ENCODE data around the gene GLIS1. TPM values are rescaled to one million over a fixed set of nuclear protein-coding genes. Genes with fewer than 3 reads are reported as not detected.

Gene GLIS1
- total and polyA plus RNA-seq, 2 donors (not counting 3 experiments of a cell fraction or from before 2014, with no cell fraction given): not detected

- POLR2A ChIA-PET: no interaction called here
- TF ChIP-seq EZH2 (IDR thresholded peaks at IDR 0.05; ENCODE audit: borderline replicate concordance, low read depth, low read length, severe bottlenecking) (no peak), MYC (IDR thresholded peaks at IDR 0.05; ENCODE audit: low read depth, low read length) (no peak), CTCF (IDR thresholded peaks at IDR 0.05; ENCODE audit: extremely low read depth in 1 of 2, insufficient read depth in 1 of 2, low read depth in 1 of 2, low read length in 2 of 2) (no peak), GATA2 (IDR thresholded peaks at IDR 0.05; ENCODE audit: insufficient read depth, insufficient read length, low read depth, low read length) (no peak), POLR2A (IDR thresholded peaks at IDR 0.05; ENCODE audit: low read depth, low read length) (no peak), MAX (IDR thresholded peaks at IDR 0.05; ENCODE audit: insufficient read depth, insufficient read length) (no peak), POLR2AphosphoS5 (IDR thresholded peaks at IDR 0.05; ENCODE audit: insufficient read depth, low read depth, low read length) (no peak), JUN (IDR thresholded peaks at IDR 0.05; ENCODE audit: borderline replicate concordance, insufficient read depth, insufficient read length, low read depth) (no peak), FOS (IDR thresholded peaks at IDR 0.05; ENCODE audit: borderline replicate concordance, insufficient read depth, low read length) (no peak)
- Histone ChIP-seq H3K27me3 (ENCODE audit: control insufficient read depth in 2 of 2, insufficient read depth in 2 of 2, low read length in 2 of 2) (peaks cover 12 to 14% of the 10 kb centered on the region in 2 experiments), H3K4me1 (ENCODE audit: control insufficient read depth, extremely low read depth, insufficient read depth, low read length) (no peaks in the 10 kb centered on the region), H3K4me2 (ENCODE audit: insufficient read depth, low read length) (no peak overlapping the region), H3K9me1 (replicated peaks; ENCODE audit: control insufficient read depth, extremely low read depth, insufficient read depth, low read length) (no peaks in the 10 kb centered on the region), H3K79me2 (ENCODE audit: control insufficient read depth, insufficient read depth, low read length) (no peaks in the 10 kb centered on the region), H3K27ac (ENCODE audit: insufficient read depth, low read depth, low read length) (no peak overlapping the region), H3K9me3 (replicated peaks; ENCODE audit: control insufficient read depth, insufficient read depth, low read length) (no peaks in the 10 kb centered on the region), H2AFZ (ENCODE audit: low read depth, low read length) (no peak overlapping the region), H3K4me3 (replicated peaks in 1 of 3; ENCODE audit: insufficient read depth in 1 of 3, low read depth in 1 of 3, low read length in 3 of 3) (no peak overlapping the region), H3K9ac (replicated peaks; ENCODE audit: extremely low read depth, insufficient read depth, low read length) (no peak overlapping the region), H3K36me3 (ENCODE audit: control insufficient read depth in 2 of 2, extremely low read depth in 1 of 2, insufficient read depth in 2 of 2, low read length in 2 of 2) (no peaks in the 10 kb centered on the region), H4K20me1 (replicated peaks; ENCODE audit: control insufficient read depth, extremely low read depth, insufficient read depth, low read length) (no peaks in the 10 kb centered on the region)
- DNase-seq (ENCODE audit: low read depth, low spot score) (no peak), FAIRE-seq (no peak)
- no TSS peak for BruUV-seq (replicated peaks)
- intact Hi-C loops (cut with micrococcal nuclease) (no loop called here), dilution Hi-C loops (cut with MboI; ENCODE audit: extremely low pct_ligation_motif_present, low sequenced_read_pairs) (no loop called here)
- CTCF ChIA-PET: no interaction called here
Observed at GRCh38 chr1:53702341-53702740, 36.6 kb downstream of the GLIS1 start.
